HG03108 (cell line): ENCODE measurements around the gene KRTAP2-1.
"Not testable (repeated sequence)": the region's sequence is repeated elsewhere in the genome, so short reads cannot be mapped to it uniquely, and the experiment has no call there.

Source experiments
- ATAC-seq: cut with Tn5 transposase; IDR thresholded peaks from one replicate; pipeline ENCODE4 v1.9.1; 2021; ENCODE audit warnings: moderate library complexity; ENCODE audit not compliant: unreplicated experiment

The KRTAP2-1 gene

DNA sequence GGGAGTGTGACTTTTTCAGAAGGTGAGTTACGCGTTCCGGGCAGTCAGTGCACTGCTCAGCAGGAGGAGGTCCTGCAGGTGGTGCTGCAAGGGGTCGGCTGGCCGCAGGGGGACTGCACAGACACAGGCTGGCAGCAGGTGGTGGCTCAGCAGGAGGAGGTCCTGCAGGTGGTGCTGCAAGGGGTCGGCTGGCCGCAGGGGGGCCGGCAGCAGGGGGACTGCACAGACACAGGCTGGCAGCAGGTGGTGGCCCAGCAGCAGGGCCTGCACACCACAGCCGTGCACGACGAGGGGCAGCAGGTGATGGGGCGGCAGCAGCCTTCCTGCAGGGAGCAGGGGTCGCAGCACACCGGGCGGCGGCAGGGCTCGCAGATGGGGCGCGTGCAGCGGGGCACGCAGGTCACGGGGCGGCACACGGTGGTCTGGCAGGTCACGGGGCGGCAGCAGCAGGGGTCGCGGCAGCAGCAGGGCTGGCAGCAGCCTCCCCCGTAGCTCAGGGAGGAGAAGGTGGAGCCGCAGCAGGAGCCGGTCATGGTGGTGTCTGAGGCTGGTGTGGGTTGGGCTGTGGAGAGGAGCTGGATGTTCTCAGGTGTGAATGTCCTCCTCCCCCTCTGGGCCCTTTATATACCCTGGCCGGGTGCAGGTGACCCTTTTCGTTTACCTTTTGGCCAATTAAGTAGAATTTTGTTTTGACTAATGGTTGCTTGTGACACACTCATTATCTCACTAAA lies at the start of gene KRTAP2-1:
Gene KRTAP2-1 (minus strand): TSS at position 582 of the 731 bp plus-strand sequence. CDS start 49 bp downstream, at position 533.
- ATAC-seq: not testable (repeated sequence)

- no peak for ATAC-seq
These were observed 48.9 kb upstream of the KRTAP2-1 start for GRCh38 chr17:41096055-41096454.

DNA sequence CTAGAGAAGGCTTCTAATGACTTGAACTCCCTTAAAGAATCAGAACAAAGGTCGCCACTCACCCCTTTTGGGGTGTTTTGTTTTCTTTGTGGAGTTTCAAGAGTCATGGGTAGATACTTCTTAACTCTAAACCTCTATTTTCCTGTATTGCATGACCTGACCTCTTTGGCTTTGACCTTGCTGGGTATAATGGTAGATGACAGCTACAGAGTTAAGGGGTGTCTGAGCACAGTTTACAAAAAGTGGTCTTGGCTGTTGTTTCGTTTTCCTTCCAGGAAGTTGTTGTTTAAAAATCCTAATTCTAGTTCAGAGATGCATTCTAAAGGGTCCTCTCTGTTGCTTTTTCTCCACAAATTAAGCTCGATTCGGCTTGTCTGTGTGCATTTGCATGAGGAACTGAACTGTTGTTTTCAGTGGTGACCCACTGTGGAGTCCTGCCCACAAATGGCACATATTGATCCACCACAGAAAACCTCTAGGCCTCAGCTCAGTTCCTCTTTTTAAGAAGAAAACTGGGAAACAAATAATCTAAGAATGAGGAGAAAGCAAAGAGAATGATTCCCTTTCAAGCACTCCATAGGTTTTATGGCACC lies 41.7 kb upstream of the KRTAP2-1 start:
- ATAC-seq: not testable (repeated sequence)

DNA sequence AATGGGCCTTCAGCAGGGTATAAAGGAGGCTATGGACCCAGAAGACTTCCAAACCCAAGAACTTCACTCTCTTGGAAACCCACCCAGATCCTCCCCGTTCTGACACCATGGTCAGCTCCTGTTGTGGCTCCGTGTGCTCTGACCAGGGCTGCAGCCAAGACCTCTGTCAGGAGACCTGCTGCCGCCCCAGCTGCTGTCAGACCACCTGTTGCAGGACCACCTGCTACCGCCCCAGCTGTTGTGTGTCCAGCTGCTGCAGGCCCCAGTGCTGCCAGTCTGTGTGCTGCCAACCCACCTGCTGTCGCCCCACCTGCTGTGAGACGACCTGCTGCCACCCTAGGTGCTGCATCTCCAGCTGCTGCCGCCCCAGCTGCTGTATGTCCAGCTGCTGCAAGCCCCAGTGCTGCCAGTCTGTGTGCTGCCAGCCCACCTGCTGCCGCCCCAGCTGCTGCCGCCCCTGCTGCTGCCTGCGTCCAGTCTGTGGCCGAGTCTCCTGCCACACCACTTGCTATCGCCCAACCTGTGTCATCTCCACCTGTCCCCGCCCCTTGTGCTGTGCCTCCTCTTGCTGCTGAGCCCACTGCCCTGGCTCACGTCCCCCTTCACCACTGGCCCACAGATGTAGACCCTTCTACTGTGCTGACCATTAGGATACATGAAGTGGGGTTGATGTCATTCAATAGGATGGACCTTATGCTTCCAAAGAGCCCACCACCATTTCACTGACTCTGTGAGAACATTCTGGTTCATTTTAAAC lies 37.2 kb upstream of the KRTAP2-1 start, which contains the start of gene KRTAP4-7:
Gene KRTAP4-7 (plus strand): TSS at position 51 of the 757 bp plus-strand sequence. CDS start 57 bp downstream, at position 108.
- not testable (repeated sequence) for ATAC-seq

DNA sequence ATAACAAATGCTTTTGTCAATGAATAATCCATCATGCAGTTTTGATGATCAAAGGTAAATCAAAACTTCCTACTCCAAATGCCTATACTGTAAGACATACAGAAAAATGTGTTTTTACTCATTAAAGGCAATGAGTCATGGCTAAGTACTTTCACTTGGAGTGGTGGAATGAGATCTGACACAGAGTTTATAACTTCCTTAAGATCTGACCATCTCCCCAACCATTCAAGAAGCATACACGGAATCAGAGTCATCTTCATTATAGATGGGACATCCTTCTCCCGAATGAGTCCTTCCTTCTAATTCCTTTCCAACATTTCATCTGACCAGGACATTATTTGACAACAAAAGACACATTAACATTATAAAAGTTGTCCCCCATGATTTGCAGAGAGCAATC lies 36.3 kb upstream of the KRTAP2-1 start:
- not testable (repeated sequence) for ATAC-seq

DNA sequence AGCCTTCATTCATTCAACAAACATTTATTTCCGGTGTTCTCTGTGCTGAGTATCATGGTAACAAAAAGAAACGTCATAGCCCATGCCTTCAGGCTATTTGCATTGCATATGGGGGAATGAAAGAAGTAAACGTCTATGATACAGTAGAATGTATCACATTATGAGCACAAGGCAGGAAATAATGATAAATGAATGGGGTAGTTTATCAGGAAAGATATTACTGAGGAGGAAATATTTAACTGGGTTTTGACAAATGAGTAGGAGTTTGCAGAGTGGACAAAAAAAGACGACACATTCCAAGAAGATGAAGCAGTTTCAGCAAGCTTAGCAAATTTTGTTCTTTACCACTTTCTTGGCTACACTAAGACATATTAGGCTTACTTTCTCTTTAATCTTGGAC lies 35.5 kb upstream of the KRTAP2-1 start:
- no peak for ATAC-seq

- no peak for ATAC-seq
These were observed 29.7 kb upstream of the KRTAP2-1 start for GRCh38 chr17:41076788-41077187.

- ATAC-seq: no peak
These were observed 26.6 kb upstream of the KRTAP2-1 start for GRCh38 chr17:41073676-41074075.

GRCh38 chr17:41071606-41072360 lies 24.7 kb upstream of the KRTAP2-1 start:
- ATAC-seq: no peak

DNA sequence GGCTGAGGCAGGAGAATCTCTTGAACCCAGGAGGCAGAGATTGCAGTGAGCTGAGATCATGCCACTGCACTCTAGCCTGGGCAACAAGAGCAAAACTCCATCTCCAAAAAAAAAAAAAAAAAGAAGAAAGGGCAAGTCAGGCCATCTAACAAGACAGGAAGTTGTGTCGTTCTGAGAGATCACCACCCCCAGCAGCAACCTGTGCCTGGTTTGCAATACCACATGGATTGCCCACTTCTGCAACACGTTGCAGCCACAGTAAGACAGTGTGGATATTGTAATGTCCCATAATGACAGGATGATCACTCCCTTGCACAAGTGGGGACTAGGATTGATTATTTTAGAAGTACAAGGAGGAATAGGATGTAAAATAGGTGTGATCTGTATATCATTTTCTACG lies 21.9 kb upstream of the KRTAP2-1 start:
- ATAC-seq: no peak

GRCh38 chr17:41067281-41067680 lies 20.2 kb upstream of the KRTAP2-1 start:
- no peak for ATAC-seq

- no peak for ATAC-seq
These were observed 18.9 kb upstream of the KRTAP2-1 start, which contains the start of gene KRTAP2-4 for GRCh38 chr17:41065829-41066624. Gene KRTAP2-4 (minus strand): TSS chr17:41065879. CDS start chr17:41065845, 34 bp downstream.

DNA sequence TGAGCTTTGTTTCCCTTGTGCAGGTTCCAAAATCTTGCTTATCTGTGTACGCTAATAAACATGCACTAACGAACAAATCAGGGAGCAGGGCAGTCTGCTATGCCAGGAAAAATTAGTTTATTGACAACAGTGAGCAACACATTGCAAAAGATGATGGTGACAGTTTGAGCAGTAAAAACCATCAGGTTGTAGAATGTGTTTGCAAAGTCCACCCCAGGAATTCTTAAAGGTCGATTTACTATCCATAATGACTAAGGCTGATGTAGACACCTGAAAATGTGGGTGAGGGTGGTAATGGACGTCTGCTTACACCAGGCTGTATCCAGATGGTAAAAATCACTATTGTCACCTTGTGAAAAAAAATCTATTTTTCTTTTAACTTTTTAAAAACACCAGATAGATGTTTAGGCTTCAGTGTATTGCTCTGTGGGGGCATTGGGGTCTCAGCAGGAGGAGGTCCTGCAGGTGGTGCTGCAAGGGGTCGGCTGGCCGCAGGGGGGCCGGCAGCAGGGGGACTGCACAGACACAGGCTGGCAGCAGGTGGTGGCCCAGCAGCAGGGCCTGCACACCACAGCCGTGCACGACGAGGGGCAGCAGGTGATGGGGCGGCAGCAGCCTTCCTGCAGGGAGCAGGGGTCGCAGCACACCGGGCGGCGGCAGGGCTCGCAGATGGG lies 18.0 kb upstream of the KRTAP2-1 start:
- ATAC-seq: not testable (repeated sequence)

GRCh38 chr17:41064301-41064700 lies 17.2 kb upstream of the KRTAP2-1 start:
- no peak for ATAC-seq

DNA sequence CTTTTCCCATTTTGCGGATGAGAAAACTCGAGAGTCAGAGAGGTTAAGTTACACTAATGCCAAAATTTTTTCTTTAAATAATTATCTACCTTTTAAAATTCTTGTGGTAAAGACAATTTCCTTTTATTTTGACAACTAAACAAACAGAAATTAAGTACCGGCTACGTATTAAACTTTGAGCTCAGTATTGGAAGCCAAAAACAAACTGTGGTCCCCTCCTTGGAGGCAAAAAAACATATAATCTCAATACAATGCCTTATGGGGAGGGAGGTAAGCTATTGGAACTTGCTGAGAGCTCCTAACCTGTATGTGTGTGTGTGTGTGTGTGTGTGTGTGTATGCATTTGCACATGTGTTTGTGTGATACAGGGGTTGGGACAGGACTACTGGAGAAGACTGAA lies 16.3 kb upstream of the KRTAP2-1 start:
- no peak for ATAC-seq

- no peak for ATAC-seq
These were observed 14.8 kb upstream of the KRTAP2-1 start for GRCh38 chr17:41061964-41062363.

DNA sequence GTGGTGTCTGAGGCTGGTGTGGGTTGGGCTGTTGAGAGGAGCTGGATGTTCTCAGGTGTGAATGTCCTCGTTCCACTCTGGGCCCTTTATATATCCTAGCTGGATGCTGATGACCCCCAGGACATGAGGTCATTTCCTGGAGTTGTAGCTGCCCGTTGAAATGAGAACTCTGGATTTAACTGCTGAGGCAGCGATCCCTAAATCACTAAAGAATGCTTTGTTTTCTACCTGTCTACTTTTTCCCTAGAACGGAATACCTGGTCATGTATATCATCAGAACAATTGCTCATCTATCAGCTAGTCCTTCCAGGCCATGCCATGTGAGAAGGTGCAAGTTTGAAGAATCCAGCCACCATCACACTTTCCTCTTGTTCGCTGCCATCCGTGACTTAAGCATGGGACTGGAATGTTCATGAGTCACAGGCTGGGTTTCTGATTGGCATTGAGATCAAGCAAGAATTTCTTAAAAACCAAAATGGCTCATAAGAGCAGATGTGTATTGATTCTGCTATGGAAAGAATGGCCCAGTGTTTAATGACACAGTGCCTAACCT lies 13.0 kb upstream of the KRTAP2-1 start, which contains the start of gene KRTAP2-3:
Gene KRTAP2-3 (minus strand): TSS at position 63 of the 553 bp plus-strand sequence. CDS start 64 bp downstream, outside the sequence.
- no peak for ATAC-seq

GRCh38 chr17:41059276-41060051 lies 12.3 kb upstream of the KRTAP2-1 start:
- ATAC-seq: not testable (repeated sequence)
